Astrocyte (in vitro differentiated cells and primary cell): Measurements from ENCODE around the gene BST1. TPM values are rescaled to one million over a fixed set of nuclear protein-coding genes. Genes with fewer than 3 reads are reported as not detected.

Source experiments
- DNase-seq: peaks from one replicate; pipeline ENCODE4 v3.0.0-alpha.2; 2010; ENCODE audit warnings: low read depth
- FAIRE-seq: peaks from 2 replicates; lab custom pipeline; 2011; peaks lifted over from hg19 to GRCh38; lab: Jason Lieb, UNC
- H2AFZ ChIP-seq: 2 replicates; pipeline ENCODE4 v1.6.0; 2012; ENCODE audit warnings: low read depth, low read length, inconsistent platforms
- H3K27ac ChIP-seq: 2 replicates; pipeline ENCODE4 v1.5.1; 2011; ENCODE audit warnings: low read depth, low read length, inconsistent platforms
- H3K27me3 ChIP-seq: 2 replicates; pipeline ENCODE4 v1.6.0; 2011; ENCODE audit warnings: low read length, inconsistent platforms; ENCODE audit not compliant: insufficient read depth
- H3K36me3 ChIP-seq: 2 replicates; pipeline ENCODE4 v1.5.1; 2011; ENCODE audit warnings: low read length, inconsistent platforms; ENCODE audit not compliant: insufficient read depth
- H3K4me1 ChIP-seq: 2 replicates; pipeline ENCODE4 v1.5.1; 2011; ENCODE audit warnings: low read length, inconsistent platforms; ENCODE audit not compliant: insufficient read depth
- H3K4me2 ChIP-seq: 2 replicates; pipeline ENCODE4 v1.6.0; 2012; ENCODE audit warnings: low read length, inconsistent platforms
- H3K4me3 ChIP-seq: 2 replicates; pipeline ENCODE4 v1.5.1; 2011; ENCODE audit warnings: low read depth, mild to moderate bottlenecking, low read length, inconsistent platforms; ENCODE audit not compliant: insufficient read depth
- H3K79me2 ChIP-seq: 2 replicates; pipeline ENCODE4 v1.6.0; 2012; ENCODE audit warnings: mild to moderate bottlenecking, low read length, inconsistent platforms; ENCODE audit not compliant: insufficient read depth
- H3K9ac ChIP-seq: 2 replicates; pipeline ENCODE4 v1.6.0; 2012; ENCODE audit warnings: mild to moderate bottlenecking, low read length, inconsistent platforms
- H3K9me3 ChIP-seq: 2 replicates; pipeline ENCODE4 v1.5.1; 2012; ENCODE audit warnings: low read depth, mild to moderate bottlenecking, low read length, inconsistent platforms; ENCODE audit not compliant: insufficient read depth
- H4K20me1 ChIP-seq: 2 replicates; pipeline ENCODE4 v1.6.0; 2012; ENCODE audit warnings: low read length, inconsistent platforms; ENCODE audit not compliant: insufficient read depth
- H3K27ac Mint-ChIP-seq: one replicate; pipeline ENCODE4 v1.8.0; 2021; ENCODE audit warnings: mild to moderate bottlenecking, mixed read lengths; ENCODE audit not compliant: unreplicated experiment
- H3K27me3 Mint-ChIP-seq: one replicate; pipeline ENCODE4 v1.8.0; 2021; ENCODE audit warnings: low read depth, mixed read lengths; ENCODE audit not compliant: unreplicated experiment
- H3K36me3 Mint-ChIP-seq: one replicate; pipeline ENCODE4 v1.8.0; 2021; ENCODE audit warnings: low read depth, mixed read lengths; ENCODE audit not compliant: unreplicated experiment
- H3K4me1 Mint-ChIP-seq: one replicate; pipeline ENCODE4 v1.8.0; 2021; ENCODE audit warnings: low read depth, mixed read lengths; ENCODE audit not compliant: unreplicated experiment
- H3K4me3 Mint-ChIP-seq: one replicate; pipeline ENCODE4 v1.8.0; 2021; ENCODE audit warnings: mild to moderate bottlenecking, moderate library complexity, mixed read lengths; ENCODE audit not compliant: unreplicated experiment
- H3K9me3 Mint-ChIP-seq: one replicate; pipeline ENCODE4 v1.8.0; 2021; ENCODE audit warnings: mild to moderate bottlenecking, mixed read lengths; ENCODE audit not compliant: unreplicated experiment
- EZH2 ChIP-seq: IDR thresholded peaks from 2 replicates; pipeline ENCODE4 v1.6.1; 2012; ENCODE audit warnings: mild to moderate bottlenecking, low read length, inconsistent platforms; ENCODE audit not compliant: insufficient read depth
- total RNA-seq: library from RNA; stranded (reverse); gene quantifications from 2 replicates; pipeline ENCODE4 v1.2.1, GENCODE V29; 2021
- TF ChIP-seq, protein P1 (sequence below): IDR thresholded peaks from 2 replicates; pipeline ENCODE4 v1.5.1; 2011; ENCODE audit warnings: low read depth, mild to moderate bottlenecking, inconsistent platforms, low read length, moderate library complexity; ENCODE audit not compliant: insufficient read depth

The BST1 gene
- total RNA-seq, 1 donor from 2014 or later: 24.5 TPM

GRCh38 chr4:15718959-15719358 is 16.1 kb downstream of the BST1 start:
- TF ChIP-seq EZH2: no peak
- TF ChIP-seq, protein P1, sequence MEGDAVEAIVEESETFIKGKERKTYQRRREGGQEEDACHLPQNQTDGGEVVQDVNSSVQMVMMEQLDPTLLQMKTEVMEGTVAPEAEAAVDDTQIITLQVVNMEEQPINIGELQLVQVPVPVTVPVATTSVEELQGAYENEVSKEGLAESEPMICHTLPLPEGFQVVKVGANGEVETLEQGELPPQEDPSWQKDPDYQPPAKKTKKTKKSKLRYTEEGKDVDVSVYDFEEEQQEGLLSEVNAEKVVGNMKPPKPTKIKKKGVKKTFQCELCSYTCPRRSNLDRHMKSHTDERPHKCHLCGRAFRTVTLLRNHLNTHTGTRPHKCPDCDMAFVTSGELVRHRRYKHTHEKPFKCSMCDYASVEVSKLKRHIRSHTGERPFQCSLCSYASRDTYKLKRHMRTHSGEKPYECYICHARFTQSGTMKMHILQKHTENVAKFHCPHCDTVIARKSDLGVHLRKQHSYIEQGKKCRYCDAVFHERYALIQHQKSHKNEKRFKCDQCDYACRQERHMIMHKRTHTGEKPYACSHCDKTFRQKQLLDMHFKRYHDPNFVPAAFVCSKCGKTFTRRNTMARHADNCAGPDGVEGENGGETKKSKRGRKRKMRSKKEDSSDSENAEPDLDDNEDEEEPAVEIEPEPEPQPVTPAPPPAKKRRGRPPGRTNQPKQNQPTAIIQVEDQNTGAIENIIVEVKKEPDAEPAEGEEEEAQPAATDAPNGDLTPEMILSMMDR: no peak
- H3K4me3 ChIP-seq: no peak overlapping the region
- Mint-ChIP-seq H3K27me3 (no peaks in the 10 kb centered on the region), H3K9me3 (peaks cover 3% of the 10 kb centered on the region), H3K4me1 (peaks cover 25% of the 10 kb centered on the region), H3K4me3 (no peak overlapping the region), H3K36me3 (peaks cover 5% of the 10 kb centered on the region), H3K27ac (no peak overlapping the region)
- no peaks in the 10 kb centered on the region for H4K20me1 ChIP-seq
- peaks cover 8% of the 10 kb centered on the region for H3K36me3 ChIP-seq
- H2AFZ ChIP-seq: no peak overlapping the region
- FAIRE-seq (no peak), DNase-seq (no peak)
- H3K27ac ChIP-seq: no peak overlapping the region
- no peaks in the 10 kb centered on the region for H3K9me3 ChIP-seq
- no peaks in the 10 kb centered on the region for H3K27me3 ChIP-seq
- H3K79me2 ChIP-seq: no peaks in the 10 kb centered on the region
- H3K9ac ChIP-seq: no peak overlapping the region
- H3K4me1 ChIP-seq: peaks cover 24% of the 10 kb centered on the region
- H3K4me2 ChIP-seq: no peak overlapping the region

DNA sequence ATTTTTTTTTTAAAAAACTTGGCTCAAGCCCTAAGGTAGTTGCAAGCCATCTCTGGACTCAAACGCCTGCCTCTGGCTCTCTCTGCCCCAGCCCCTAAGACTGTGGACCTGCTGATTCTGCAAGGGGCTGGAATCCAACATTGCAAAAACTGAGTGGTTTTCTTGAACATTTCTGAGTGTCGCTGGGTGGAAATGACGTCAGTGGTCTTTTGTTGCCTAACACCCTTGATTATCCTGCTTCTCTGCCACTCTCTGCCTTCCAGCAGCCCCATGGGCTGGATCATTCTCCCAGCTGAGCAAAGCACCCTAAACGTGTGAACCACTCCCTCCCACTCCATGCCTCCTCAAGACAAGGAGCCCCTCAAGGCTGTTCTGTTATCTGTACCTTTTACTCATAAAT is 16.6 kb downstream of the BST1 start:
- FAIRE-seq: no peak
- Mint-ChIP-seq H3K9me3 (peaks cover 3% of the 10 kb centered on the region), H3K36me3 (peaks cover 5% of the 10 kb centered on the region), H3K4me1 (peaks cover 21% of the 10 kb centered on the region), H3K4me3 (no peak overlapping the region), H3K27me3 (no peaks in the 10 kb centered on the region), H3K27ac (no peak overlapping the region)
- Histone ChIP-seq H3K36me3 (peaks cover 8% of the 10 kb centered on the region), H2AFZ (no peak overlapping the region), H3K27ac (no peak overlapping the region), H3K9ac (no peak overlapping the region), H3K4me1 (peaks cover 19% of the 10 kb centered on the region), H4K20me1 (no peaks in the 10 kb centered on the region), H3K27me3 (no peaks in the 10 kb centered on the region), H3K4me3 (no peak overlapping the region), H3K79me2 (no peaks in the 10 kb centered on the region), H3K4me2 (no peak overlapping the region), H3K9me3 (no peaks in the 10 kb centered on the region)
- no peak for TF ChIP-seq EZH2
- TF ChIP-seq, protein P1: no peak
- no peak for DNase-seq

- H3K27ac ChIP-seq: no peak overlapping the region
- H3K27ac Mint-ChIP-seq: no peak overlapping the region
These were observed 18.0 kb downstream of the BST1 start for GRCh38 chr4:15720851-15721250.

More at GRCh38 chr4:15720851-15721250, 18.0 kb downstream of the BST1 start:
- FAIRE-seq: no peak
- Histone ChIP-seq H3K9ac (no peak overlapping the region), H3K9me3 (no peaks in the 10 kb centered on the region), H3K4me1 (peaks cover 14% of the 10 kb centered on the region), H2AFZ (no peak overlapping the region), H3K36me3 (peaks cover 12% of the 10 kb centered on the region), H3K4me3 (no peak overlapping the region), H3K4me2 (no peak overlapping the region), H3K79me2 (no peaks in the 10 kb centered on the region), H3K27me3 (no peaks in the 10 kb centered on the region), H4K20me1 (no peaks in the 10 kb centered on the region)
- H3K36me3 Mint-ChIP-seq: peaks cover 7% of the 10 kb centered on the region
- H3K4me1 Mint-ChIP-seq: peaks cover 18% of the 10 kb centered on the region
- no peaks in the 10 kb centered on the region for H3K27me3 Mint-ChIP-seq
- TF ChIP-seq EZH2: no peak
- TF ChIP-seq, protein P1: no peak
- no peak for DNase-seq
- H3K9me3 Mint-ChIP-seq: peaks cover 3% of the 10 kb centered on the region
- no peak overlapping the region for H3K4me3 Mint-ChIP-seq
